ENCODE data around the gene ALDH9A1. TPM values are rescaled to one million over a fixed set of nuclear protein-coding genes. Genes with fewer than 3 reads are reported as not detected.
A peak's percentile ranks its signal among the peaks of the same experiment; 100 is the strongest.

Gene ALDH9A1
- total and polyA plus RNA-seq, 2 of the 8 experiments (the other 6 are each of a cell fraction or from before 2014, with no cell fraction given) = 57.6 to 63.8 TPM

GRCh38 chr1:165696625-165697100 lies 1.7 kb downstream of the ALDH9A1 start:
- no peak for TF ChIP-seq EP300 (IDR thresholded peaks at IDR 0.05; ENCODE audit: borderline replicate concordance in 1 of 2, low read depth in 2 of 2, low read length in 2 of 2)
- TF ChIP-seq MAFK (IDR thresholded peaks at IDR 0.05; ENCODE audit: low read depth, low read length) = peak; percentile 93
- Histone ChIP-seq H3K36me3 (ENCODE audit: control insufficient read depth in 2 of 4, insufficient read depth in 4 of 4, low read length in 3 of 4) (peaks cover 0 to 4% (median 1%) of the 10 kb centered on the region in 4 experiments; a peak in 2 of 8 replicates), H3K4me1 (replicated peaks in 1 of 4; ENCODE audit: control insufficient read depth in 3 of 4, insufficient read depth in 4 of 4, low read length in 3 of 4) (peaks cover 0 to 3% (median 0%) of the 10 kb centered on the region in 4 experiments; a peak in 1 of 7 replicates), H3K79me1 (ENCODE audit: low read depth, low read length) (no peaks in the 10 kb centered on the region; the same call in 1 of the 2 replicates), H3K27me3 (replicated peaks in 1 of 4; ENCODE audit: control insufficient read depth in 3 of 4, extremely low read depth in 1 of 4, insufficient read depth in 3 of 4, low read length in 3 of 4) (no peaks in the 10 kb centered on the region), H3K4ac (replicated peaks; ENCODE audit: insufficient read length, low read depth, low read length) (no peak overlapping the region), H4K91ac (replicated peaks; ENCODE audit: insufficient read length, low read length) (no peak overlapping the region), H3K4me3 (ENCODE audit: extremely low read depth in 1 of 4, insufficient read depth in 2 of 4, low read depth in 3 of 4, low read length in 4 of 4) (peak overlapping the region in 1 of 4 experiments; percentile 99; a peak in 3 of 8 replicates), H3K4me2 (ENCODE audit: insufficient read depth in 1 of 2, low read depth in 2 of 2, low read length in 2 of 2) (peak overlapping the region; percentile 78 to 93; a peak in 3 of 4 replicates), H3K9ac (replicated peaks in 1 of 4; ENCODE audit: extremely low read depth in 1 of 4, low read depth in 3 of 4, low read length in 3 of 4) (peak overlapping the region in 2 of 4 experiments; percentile 10 to 34; a peak in 2 of 7 replicates), H3K27ac (ENCODE audit: low read depth, low read length) (no peak overlapping the region), H3K56ac (replicated peaks; ENCODE audit: insufficient read length, low read depth, low read length) (no peak overlapping the region), H2BK120ac (replicated peaks; ENCODE audit: low read depth, low read length) (no peak overlapping the region), H4K20me1 (replicated peaks in 1 of 2; ENCODE audit: control insufficient read depth in 1 of 2, insufficient read depth in 2 of 2, low read length in 2 of 2) (peaks cover 0 to 2% of the 10 kb centered on the region in 2 experiments), H2AFZ (ENCODE audit: low read length) (no peak overlapping the region), H2AK5ac (ENCODE audit: low read depth, low read length) (no peak overlapping the region), H3K23ac (ENCODE audit: insufficient read length) (no peak overlapping the region), H3K14ac (ENCODE audit: insufficient read length) (no peak overlapping the region), H4K5ac (ENCODE audit: insufficient read length, low read depth, low read length) (no peak overlapping the region), H2BK15ac (ENCODE audit: low read length) (no peak overlapping the region), H2BK5ac (ENCODE audit: low read depth, low read length) (no peak overlapping the region), H4K8ac (ENCODE audit: extremely low read depth, insufficient read depth, low read length) (no peak overlapping the region), H2BK20ac (ENCODE audit: low read length) (no peak overlapping the region), H3K23me2 (ENCODE audit: low read depth, low read length) (peaks cover 3% of the 10 kb centered on the region), H3K9me3 (ENCODE audit: insufficient read depth in 2 of 2, low read depth in 1 of 2, low read length in 1 of 2) (peaks cover 0 to 2% of the 10 kb centered on the region in 2 experiments; a peak in 1 of 4 replicates), H2BK12ac (ENCODE audit: low read depth, low read length) (no peak overlapping the region), H3K18ac (ENCODE audit: extremely low read depth, low read length) (no peak overlapping the region), H3K79me2 (ENCODE audit: control insufficient read depth in 1 of 2, insufficient read depth in 2 of 2, low read length in 2 of 2) (peaks cover 0 to 28% of the 10 kb centered on the region in 2 experiments; a peak in 2 of 4 replicates)
- DNase-seq (ENCODE audit: low read depth in 1 of 2, low spot score in 2 of 2) (no peak), FAIRE-seq (no peak)
- ChIA-PET CTCF (ENCODE audit: partially characterized antibody) (interaction anchor here (1.1 to 2.5 kb wide), 5 partner anchors 11 to 97 kb away, joined by 4 to 8 read pairs (median 4); no protein-coding TSS in a partner anchor), POLR2A (ENCODE audit: partially characterized antibody) (no interaction called here)
- 88% methylated on average over 2 of the region's 2 CpGs; no CpG with 5 or more reads in 1 of the 2 experiments for WGBS, 2 experiments (ENCODE audit: extremely low coverage in 1 of 2, insufficient coverage in 1 of 2, insufficient read length in 1 of 2, insufficient replicate concordance in 2 of 2, low coverage in 1 of 2, low lambda C conversion rate in 2 of 2, missing lambda C conversion rate in 1 of 2)

Data from H1 (cell line).